NCI-H128 (cell line): Measurements from ENCODE around the gene FTHL17.

Source experiments
- DNase-seq: peaks from one replicate; lab custom pipeline; 2025; ENCODE audit not compliant: unreplicated experiment; lab: John Stamatoyannopoulos, UW

The FTHL17 gene

DNA sequence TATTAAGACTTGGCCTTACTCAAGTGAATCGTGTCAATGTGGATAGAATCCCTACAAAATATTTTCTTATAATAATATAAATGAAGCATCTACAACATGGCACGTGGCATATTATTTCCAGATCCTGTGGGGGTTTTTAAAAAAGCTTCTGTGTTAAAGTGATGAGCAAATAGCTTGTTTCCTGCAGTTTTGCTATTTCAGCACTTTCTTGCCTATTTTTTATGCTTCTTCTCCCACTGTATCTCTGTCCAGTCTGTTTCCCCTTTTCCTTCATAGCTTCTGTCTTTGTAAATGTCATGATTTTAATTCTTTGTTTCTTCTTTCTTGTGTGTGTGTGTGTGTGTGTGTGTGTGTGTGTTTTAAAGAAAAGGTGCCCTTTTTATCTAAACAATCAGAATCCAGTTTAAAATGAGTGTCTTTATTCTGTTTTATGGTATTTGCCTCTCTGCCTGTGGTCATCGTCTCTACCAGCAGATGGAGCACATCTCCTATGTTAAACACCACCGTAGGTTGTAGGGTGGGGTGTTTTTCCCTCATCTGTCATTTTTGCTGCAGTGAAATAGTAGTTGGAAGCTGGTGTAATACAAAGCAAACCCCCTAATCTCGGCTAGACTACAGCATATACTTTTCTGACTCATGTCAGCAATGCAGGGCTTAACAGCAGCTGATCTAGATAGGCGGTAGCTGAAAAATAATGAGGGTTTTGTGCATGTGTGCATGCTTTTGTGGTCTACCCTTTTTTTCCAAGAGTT, 33.1 kb downstream of the FTHL17 start:
- DNase-seq: no peak

DNA sequence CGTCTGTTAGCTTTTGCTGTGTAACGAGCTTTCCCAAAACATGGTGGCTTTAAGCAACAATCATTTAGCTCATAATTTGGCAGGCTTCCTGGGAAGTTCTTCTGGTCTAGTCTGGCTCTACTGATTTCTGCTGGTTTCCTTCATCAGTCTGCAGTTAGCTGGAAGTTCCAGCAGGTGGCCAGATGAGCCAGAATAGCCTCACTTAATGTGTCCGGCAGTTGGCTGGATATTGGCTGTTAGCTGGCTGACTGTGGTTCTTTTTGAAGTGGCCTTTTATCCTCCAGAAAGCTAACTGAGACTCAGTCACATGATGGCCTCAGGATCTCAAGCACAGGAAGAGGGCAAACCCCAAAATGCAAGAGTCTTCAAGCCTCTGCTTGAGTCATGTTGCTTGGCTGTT, 34.9 kb downstream of the FTHL17 start:
- no peak for DNase-seq

- no peak for DNase-seq
Observed at GRCh38 chrX:31027351-31027750, 44.5 kb downstream of the FTHL17 start.

DNA sequence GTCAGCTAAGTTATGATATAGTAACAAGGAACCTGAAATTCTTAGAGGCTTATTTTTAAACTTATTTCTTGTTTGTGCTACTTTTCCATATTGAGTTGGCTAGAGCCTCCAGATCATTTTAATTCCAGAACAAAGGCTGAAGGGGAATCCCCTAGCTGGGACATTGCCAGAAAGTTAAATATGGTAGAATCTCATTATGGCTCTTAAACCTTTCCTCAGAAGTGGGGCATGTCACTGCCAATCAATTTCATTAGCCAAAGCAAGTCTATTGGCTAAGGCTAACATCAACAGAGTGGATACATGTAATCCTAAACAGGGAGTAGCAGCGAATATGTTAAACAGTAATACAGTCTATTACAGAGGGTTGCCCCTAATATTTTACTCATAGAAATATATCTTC, 47.0 kb downstream of the FTHL17 start:
- DNase-seq: no peak

DNA sequence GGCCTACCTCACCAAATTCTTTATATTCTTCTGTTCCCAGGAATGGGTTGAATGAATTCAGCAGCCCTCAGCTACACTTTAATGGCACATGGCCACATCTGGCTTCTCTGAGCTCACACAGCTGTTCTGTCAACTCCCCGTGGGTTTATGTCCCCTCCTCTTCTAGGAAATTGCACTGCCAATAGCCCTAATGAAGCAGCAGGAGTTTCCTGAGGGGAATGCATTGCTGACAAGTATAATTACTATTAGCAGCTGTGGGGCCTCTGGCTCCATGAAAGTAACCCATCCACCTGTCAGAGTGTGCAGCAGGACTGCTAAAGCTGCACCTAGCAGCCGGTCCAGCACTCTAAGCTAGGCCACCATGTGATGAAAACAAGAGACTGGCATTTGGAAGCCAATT, 50.3 kb downstream of the FTHL17 start:
- no peak for DNase-seq
